H9 (cell line): ENCODE results near the gene HMBS. TPM values are rescaled to one million over a fixed set of nuclear protein-coding genes. Genes with fewer than 3 reads are reported as not detected.

ENCODE experiments used
- DNase-seq: peaks from one replicate; pipeline ENCODE4 v3.0.0-alpha.2; 2017
- H2AFZ ChIP-seq: one replicate; pipeline ENCODE4 v1.6.1; 2013; ENCODE audit warnings: mild to moderate bottlenecking, low read length, control low read depth, moderate library complexity
- H2AK5ac ChIP-seq: 2 replicates; pipeline ENCODE4 v1.6.1; 2013; ENCODE audit warnings: low read length, control low read depth, mixed read lengths; ENCODE audit not compliant: insufficient read length
- H2BK120ac ChIP-seq: one replicate; pipeline ENCODE4 v1.6.1; 2013; ENCODE audit warnings: low read depth, mild to moderate bottlenecking, low read length, control low read depth, inconsistent platforms; ENCODE audit not compliant: poor library complexity, severe bottlenecking
- H2BK12ac ChIP-seq: 2 replicates; pipeline ENCODE4 v1.6.1; 2013; ENCODE audit warnings: low read length, control low read depth, mixed read lengths, low read depth; ENCODE audit not compliant: insufficient read length
- H2BK15ac ChIP-seq: 2 replicates; pipeline ENCODE4 v1.6.1; 2013; ENCODE audit warnings: low read depth, low read length, control low read depth
- H2BK20ac ChIP-seq: one replicate; pipeline ENCODE4 v1.6.1; 2013; ENCODE audit warnings: low read depth, mild to moderate bottlenecking, low read length, control low read depth, inconsistent platforms; ENCODE audit not compliant: poor library complexity, severe bottlenecking
- H2BK5ac ChIP-seq: 2 replicates; pipeline ENCODE4 v1.6.1; 2013; ENCODE audit warnings: low read length, control low read depth, mixed read lengths; ENCODE audit not compliant: insufficient read length
- H3K14ac ChIP-seq: 2 replicates; pipeline ENCODE4 v1.6.1; 2013; ENCODE audit warnings: low read length, control low read depth; ENCODE audit not compliant: insufficient read depth
- H3K18ac ChIP-seq: 2 replicates; pipeline ENCODE4 v1.6.1; 2013; ENCODE audit warnings: low read depth, mild to moderate bottlenecking, mixed read lengths, low read length, control low read depth; ENCODE audit not compliant: insufficient read length
- H3K23ac ChIP-seq: 2 replicates; pipeline ENCODE4 v1.6.1; 2013; ENCODE audit warnings: low read length, control low read depth, mixed read lengths, low read depth; ENCODE audit not compliant: insufficient read length
- H3K23me2 ChIP-seq: 2 replicates; pipeline ENCODE4 v1.6.1; 2013; ENCODE audit warnings: low read depth, mild to moderate bottlenecking, mixed read lengths, low read length, control low read depth; ENCODE audit not compliant: insufficient read length, poor library complexity, severe bottlenecking
- H3K27ac ChIP-seq: 2 replicates; pipeline ENCODE4 v1.5.1; 2013; ENCODE audit warnings: low read length, control low read depth, mixed read lengths, low read depth; ENCODE audit not compliant: insufficient read length
- H3K27me3 ChIP-seq: 2 replicates; pipeline ENCODE4 v1.6.1; 2013; ENCODE audit warnings: low read length, control low read depth, inconsistent platforms; ENCODE audit not compliant: insufficient read depth
- H3K4ac ChIP-seq: 2 replicates; pipeline ENCODE4 v1.6.1; 2013; ENCODE audit warnings: low read depth, mild to moderate bottlenecking, control low read depth, inconsistent platforms, low read length, moderate library complexity
- H3K4me1 ChIP-seq: 2 replicates; pipeline ENCODE4 v1.6.1; 2013; ENCODE audit warnings: low read length, control low read depth, inconsistent platforms; ENCODE audit not compliant: insufficient read depth
- H3K4me2 ChIP-seq: 2 replicates; pipeline ENCODE4 v1.6.1; 2013; ENCODE audit warnings: low read length, control low read depth, mixed read lengths; ENCODE audit not compliant: insufficient read length, insufficient read depth
- H3K56ac ChIP-seq: 2 replicates; pipeline ENCODE4 v1.6.1; 2013; ENCODE audit warnings: low read depth, mild to moderate bottlenecking, mixed read lengths, low read length, control low read depth; ENCODE audit not compliant: insufficient read length
- H3K79me1 ChIP-seq: 2 replicates; pipeline ENCODE4 v1.6.1; 2013; ENCODE audit warnings: low read depth, mild to moderate bottlenecking, moderate library complexity, low read length, control low read depth, inconsistent platforms; ENCODE audit not compliant: insufficient read depth, poor library complexity, severe bottlenecking
- H3K79me2 ChIP-seq: 2 replicates; pipeline ENCODE4 v1.6.1; 2013; ENCODE audit warnings: low read length, control low read depth, inconsistent platforms; ENCODE audit not compliant: insufficient read depth
- H3K9ac ChIP-seq: 2 replicates; pipeline ENCODE4 v1.6.1; 2013; ENCODE audit warnings: low read length, control low read depth, mixed read lengths; ENCODE audit not compliant: insufficient read length; ENCODE audit errors: extremely low read depth
- H3K9me3 ChIP-seq: one replicate; pipeline ENCODE4 v1.6.1; 2013; ENCODE audit warnings: low read depth, low read length, inconsistent platforms; ENCODE audit not compliant: control insufficient read depth
- H3T11ph ChIP-seq: one replicate; pipeline ENCODE4 v1.6.1; 2013; ENCODE audit warnings: mild to moderate bottlenecking, low read length, control low read depth, inconsistent platforms
- H4K20me1 ChIP-seq: one replicate; pipeline ENCODE4 v1.6.1; 2013; ENCODE audit not compliant: control insufficient read depth, insufficient read length, insufficient read depth
- H4K5ac ChIP-seq: 2 replicates; pipeline ENCODE4 v1.6.1; 2013; ENCODE audit warnings: low read depth, mild to moderate bottlenecking, mixed read lengths, low read length, control low read depth; ENCODE audit not compliant: insufficient read length
- H4K8ac ChIP-seq: replicated peaks from 2 replicates; pipeline ENCODE4 v1.6.1; 2013; ENCODE audit warnings: low read length, control low read depth, mixed read lengths, low read depth; ENCODE audit not compliant: insufficient read length
- H4K91ac ChIP-seq: 2 replicates; pipeline ENCODE4 v1.6.1; 2013; ENCODE audit warnings: low read depth, mild to moderate bottlenecking, moderate library complexity, mixed read lengths, low read length, control low read depth; ENCODE audit not compliant: insufficient read length
- H3K27ac Mint-ChIP-seq, 3 experiments: 2 replicates in 2 of 3; 3 replicates in 1 of 3; pipeline ENCODE4 v1.8.0; 2020 to 2021; ENCODE audit warnings: mixed read lengths in 3 of 3, mild to moderate bottlenecking in 1 of 3, moderate library complexity in 1 of 3
- H3K27me3 Mint-ChIP-seq: 2 replicates; pipeline ENCODE4 v1.8.0; 2021; ENCODE audit warnings: low read depth, mild to moderate bottlenecking, moderate library complexity, mixed read lengths
- H3K36me3 Mint-ChIP-seq, 3 experiments: 2 replicates in 2 of 3; 3 replicates in 1 of 3; pipeline ENCODE4 v1.8.0; 2020 to 2021; ENCODE audit warnings: low read depth in 3 of 3, mixed read lengths in 3 of 3; ENCODE audit not compliant: insufficient read depth in 1 of 3
- H3K4me1 Mint-ChIP-seq, 2 experiments: 2 replicates each; pipeline ENCODE4 v1.8.0; 2020; ENCODE audit warnings: mixed read lengths in 2 of 2
- H3K4me3 Mint-ChIP-seq, 2 experiments: 2 replicates in 1 of 2; 3 replicates in 1 of 2; pipeline ENCODE4 v1.8.0; 2020 to 2021; ENCODE audit warnings: mild to moderate bottlenecking in 2 of 2, mixed read lengths in 2 of 2, moderate library complexity in 1 of 2
- H3K9me3 Mint-ChIP-seq, 2 experiments: 2 replicates in 1 of 2; 3 replicates in 1 of 2; pipeline ENCODE4 v1.8.0; 2020; ENCODE audit warnings: mild to moderate bottlenecking in 2 of 2, mixed read lengths in 2 of 2, moderate library complexity in 1 of 2
- CTCF ChIP-seq: fragments of 200-600 bp; sonication (generic); conservative IDR thresholded peaks from 3 replicates; pipeline ENCODE4 v1.8.0; 2021; ENCODE audit warnings: antibody characterized with exemption, mild to moderate bottlenecking
- WGBS: extraction: QIAGEN DNeasy Blood & Tissue Kit; methylation state at CpG from one replicate; pipeline ENCODE4 v1.1.7; 2013; ENCODE audit warnings: missing lambda C conversion rate, low lambda C conversion rate, mixed read lengths; ENCODE audit not compliant: insufficient read length; ENCODE audit errors: extremely low coverage; 5-methylcytosine and 5-hydroxymethylcytosine counted together
- long read RNA-seq: library from polyadenylated mRNA; unstranded; transcript quantifications from one replicate; pipeline ENCODE4 v2.0.0, GENCODE V29; 2020
- total RNA-seq: library from RNA; stranded (reverse); gene quantifications from 2 replicates; pipeline ENCODE4 v1.2.1, GENCODE V29; 2021

Gene HMBS
- total RNA-seq, result 57.2 and 57.7 TPM in 2 replicates
- long read RNA-seq, transcript HMBS-221 (13 exons, 1,351 nt), result minor isoform, 6 of 490 reads
- long read RNA-seq, transcript HMBS-201 (14 exons, 1,501 nt), result major isoform, 400 of 490 reads
- long read RNA-seq, partial matches to known transcripts, result 13 of 490 reads
- long read RNA-seq, other reads (novel, unspliced or antisense), result 67 of 490 reads

- Histone ChIP-seq H4K20me1 (no peaks in the 10 kb centered on the region), H2BK12ac (no peak within 1 kb of the TSS), H2AK5ac (no peak within 1 kb of the TSS), H3K56ac (no peak within 1 kb of the TSS), H3K4me1 (no peaks in the 10 kb centered on the region), H3K4ac (no peak within 1 kb of the TSS; the same call in 1 of the 2 replicates), H3K14ac (peak within 1 kb of the TSS; percentile 95), H3K18ac (peak within 1 kb of the TSS; percentile 92), H2BK20ac (no peak within 1 kb of the TSS), H3K79me2 (no peaks in the 10 kb centered on the region; the same call in 1 of the 2 replicates), H3K23ac (no peak within 1 kb of the TSS), H3K23me2 (peaks cover 4% of the 10 kb centered on the region), H4K5ac (no peak within 1 kb of the TSS), H3K27me3 (no peaks in the 10 kb centered on the region), H2BK120ac (peak within 1 kb of the TSS; percentile 40), H3K9me3 (no peaks in the 10 kb centered on the region), H2AFZ (no peak within 1 kb of the TSS), H3K27ac (no peak within 1 kb of the TSS), H2BK15ac (no peak within 1 kb of the TSS), H3K4me2 (peak within 1 kb of the TSS; percentile 75), H3T11ph (no peak within 1 kb of the TSS), H2BK5ac (no peak within 1 kb of the TSS), H4K8ac (no peak within 1 kb of the TSS), H3K9ac (peak within 1 kb of the TSS; percentile 80), H4K91ac (no peak within 1 kb of the TSS), H3K79me1 (no peaks in the 10 kb centered on the region)
- Mint-ChIP-seq H3K4me1 (peaks cover 7 to 13% of the 10 kb centered on the region in 2 experiments; a peak in 3 of 4 replicates), H3K4me3 (peak within 1 kb of the TSS; percentile 98), H3K27ac (peak within 1 kb of the TSS; percentile 96 to 99 (median 98)), H3K36me3 (peaks cover 11 to 29% (median 23%) of the 10 kb centered on the region in 3 experiments; a peak in 6 of 7 replicates), H3K9me3 (no peaks in the 10 kb centered on the region), H3K27me3 (no peaks in the 10 kb centered on the region)
- no peak for TF ChIP-seq CTCF
- peak; percentile 96 for DNase-seq
- no CpG with 5 or more reads among the region's 45 CpGs for WGBS
These were observed at the start of gene HMBS for GRCh38 chr11:119084663-119085436. Gene HMBS (plus strand): TSS chr11:119084881. CDS start chr11:119085034, 153 bp downstream.
